ENCODE results near the gene DET1. TPM values are rescaled to one million over a fixed set of nuclear protein-coding genes. Genes with fewer than 3 reads are reported as not detected.

DET1 gene
- total and polyA plus RNA-seq, 2 of the 13 experiments (the other 11 are each of a cell fraction or from before 2014, with no cell fraction given), result 2.2 to 4.2 TPM

GRCh38 chr15:88586401-88587162 lies 40.1 kb upstream of the DET1 start:
- POLR2A ChIA-PET, result no interaction called here
- Histone ChIP-seq H3K4me1 (ENCODE audit: insufficient read depth, low read length) (no peaks in the 10 kb centered on the region), H4K20me1 (ENCODE audit: insufficient read depth, low read length) (no peaks in the 10 kb centered on the region), H2AFZ (ENCODE audit: low read length) (no peak overlapping the region), H3K4me2 (ENCODE audit: low read depth, low read length) (no peak overlapping the region), H3K4me3 (replicated peaks in 1 of 3; ENCODE audit: insufficient read depth in 1 of 3, low read depth in 2 of 3, low read length in 3 of 3) (no peak overlapping the region), H3K79me2 (ENCODE audit: insufficient read depth, low read length) (no peaks in the 10 kb centered on the region), H3K36me3 (replicated peaks in 1 of 2; ENCODE audit: control insufficient read depth in 1 of 2, insufficient read depth in 2 of 2, low read length in 2 of 2) (no peaks in the 10 kb centered on the region), H3K9ac (ENCODE audit: insufficient read depth, low read depth, low read length) (no peak overlapping the region), H3K27ac (ENCODE audit: extremely low read length, insufficient read depth, low read length) (no peak overlapping the region), H3K27me3 (ENCODE audit: control insufficient read depth in 1 of 2, insufficient read depth in 2 of 2, low read length in 2 of 2) (no peaks in the 10 kb centered on the region), H3K9me3 (ENCODE audit: low read length) (no peaks in the 10 kb centered on the region)
- 11% methylated on average over 4 of the region's 4 CpGs for WGBS (ENCODE audit: low lambda C conversion rate)
- CTCF ChIA-PET (ENCODE audit: low intra/inter-chr PET ratio, low total read pairs), result no interaction called here
- no TSS peak for BruUV-seq (replicated peaks)
- no peak for ATAC-seq
- DNase-seq (ENCODE audit: low spot score), result no peak
- intact Hi-C loops (cut with micrococcal nuclease; ENCODE audit: unreplicated experiment), result no loop called here
- FAIRE-seq, result no peak
- in situ Hi-C loops (cut with HindIII; ENCODE audit: extremely low pct_ligation_motif_present, low pct_unique_long_range_greater_than_20kb), result no loop called here
- TF ChIP-seq ZFP82 (CRISPR knock-in tag; IDR thresholded peaks at IDR 0.05; ENCODE audit: borderline replicate concordance) (no peak), SAP130 (CRISPR knock-in tag; IDR thresholded peaks at IDR 0.05; ENCODE audit: low read depth) (no peak), SRF (IDR thresholded peaks at IDR 0.05; ENCODE audit: low read depth, low read length) (no peak)

GRCh38 chr15:88580532-88580931 lies 34.1 kb upstream of the DET1 start:
- H3K27ac ChIP-seq (ENCODE audit: extremely low read length, insufficient read depth, low read length), result no peak overlapping the region
- no peaks in the 10 kb centered on the region for H3K79me2 ChIP-seq (ENCODE audit: insufficient read depth, low read length)
- WGBS (ENCODE audit: low lambda C conversion rate), result 12% methylated on average over 4 of the region's 4 CpGs
- DNase-seq (ENCODE audit: low spot score), result no peak
- H4K20me1 ChIP-seq (ENCODE audit: insufficient read depth, low read length), result no peaks in the 10 kb centered on the region
- 0 out of 5 replicates have a peak, but pooled peaks cover 0 to 7% of the 10 kb centered on the region in 2 experiments for H3K27me3 ChIP-seq (ENCODE audit: control insufficient read depth in 1 of 2, insufficient read depth in 2 of 2, low read length in 2 of 2)
- no peak for FAIRE-seq
- ChIA-PET CTCF (ENCODE audit: low intra/inter-chr PET ratio, low total read pairs) (no interaction called here), POLR2A (no interaction called here)
- TF ChIP-seq ARID5B (CRISPR knock-in tag; IDR thresholded peaks at IDR 0.05) (no peak), ZNF850 (CRISPR knock-in tag; conservative IDR thresholded peaks at IDR 0.05) (no peak), ZNF136 (CRISPR knock-in tag; IDR thresholded peaks at IDR 0.05; ENCODE audit: low read depth) (no peak), ATF7 (IDR thresholded peaks at IDR 0.05) (peak; percentile 61), ATF7 (CRISPR knock-in tag; IDR thresholded peaks at IDR 0.05) (no peak), CREB1 (IDR thresholded peaks at IDR 0.05) (peak; percentile 76), CREB1 (CRISPR knock-in tag; IDR thresholded peaks at IDR 0.05) (no peak), ATF4 (CRISPR knock-in tag; IDR thresholded peaks at IDR 0.05) (no peak), PHF21A (CRISPR knock-in tag; IDR thresholded peaks at IDR 0.05) (no peak)
- H2AFZ ChIP-seq (ENCODE audit: low read length), result no peak overlapping the region
- H3K36me3 ChIP-seq (replicated peaks in 1 of 2; ENCODE audit: control insufficient read depth in 1 of 2, insufficient read depth in 2 of 2, low read length in 2 of 2), result no peaks in the 10 kb centered on the region
- H3K4me3 ChIP-seq (replicated peaks in 1 of 3; ENCODE audit: insufficient read depth in 1 of 3, low read depth in 2 of 3, low read length in 3 of 3), result no peak overlapping the region
- no TSS peak for BruUV-seq (replicated peaks)
- H3K4me2 ChIP-seq (ENCODE audit: low read depth, low read length), result no peak overlapping the region
- intact Hi-C loops (cut with micrococcal nuclease; ENCODE audit: unreplicated experiment), result no loop called here
- no peak overlapping the region for H3K9ac ChIP-seq (ENCODE audit: insufficient read depth, low read depth, low read length)
- H3K9me3 ChIP-seq (ENCODE audit: low read length), result no peaks in the 10 kb centered on the region
- H3K4me1 ChIP-seq (ENCODE audit: insufficient read depth, low read length), result no peaks in the 10 kb centered on the region
- in situ Hi-C loops (cut with HindIII; ENCODE audit: extremely low pct_ligation_motif_present, low pct_unique_long_range_greater_than_20kb), result no loop called here
- ATAC-seq, result no peak
